HCT116 (cell line): ENCODE data around the gene APBA2. TPM values are rescaled to one million over a fixed set of nuclear protein-coding genes. Genes with fewer than 3 reads are reported as not detected.

Experiments used
- ATAC-seq: fragments of 200-7000 bp; cut with Tn5 transposase; 2 replicates; pipeline ENCODE4 v1.9.1; 2020; ENCODE audit warnings: mild to moderate bottlenecking, moderate library complexity
- BruUV-seq: library from RNA; stranded (reverse); fragments of 400-500 nt; replicated peaks from 2 replicates; lab custom pipeline; 2021; lab: Mats Ljungman, UMichigan
- CTCF ChIA-PET: fragments of 300-600 bp; sonication (Branson Sonifier 250); formaldehyde crosslinking; loops from one replicate; lab custom pipeline; 2021; ENCODE audit warnings: antibody characterized with exemption; lab: Charles Lee
- POLR2A ChIA-PET: fragments of 300-600, 350-600 bp; sonication (Branson Sonifier 250); formaldehyde crosslinking; loops from one replicate; lab custom pipeline; 2021; ENCODE audit warnings: antibody characterized with exemption; lab: Charles Lee
- RAD21 ChIA-PET, 2 experiments: fragments of 300-600 bp; sonication (Branson Sonifier 250); formaldehyde crosslinking; loops; one replicate each; lab custom pipeline; 2023; ENCODE audit warnings: low total read pairs in 2 of 2; ENCODE audit not compliant: uncharacterized antibody in 2 of 2, unreplicated experiment in 2 of 2, low non-redundant PET in 1 of 2; lab: Charles Lee
- DNase-seq: peaks from one replicate; pipeline ENCODE4 v3.0.0-alpha.2; 2010; ENCODE audit warnings: low read depth, low spot score
- H2AFZ ChIP-seq: fragments of 200-600 bp; shearing (Covaris generic), sonication (generic); 2 replicates; pipeline ENCODE4 v1.6.1; 2017; ENCODE audit warnings: low read depth, mixed run types, mixed read lengths, antibody characterized with exemption, low read length; ENCODE audit not compliant: poor library complexity, severe bottlenecking
- H3K27ac ChIP-seq: 2 replicates; pipeline ENCODE4 v1.5.1; 2012; ENCODE audit warnings: low read depth, low read length
- H3K27me3 ChIP-seq: fragments of 200-600 bp; sonication (generic); 2 replicates; pipeline ENCODE4 v1.6.1; 2016; ENCODE audit warnings: mixed run types, low read length, mixed read lengths; ENCODE audit not compliant: insufficient read depth
- H3K36me3 ChIP-seq, 2 experiments: fragments of 200-500 bp in 1 of 2; fragments of 200-600 bp in 1 of 2; sonication (Bioruptor generic) in 1 of 2; sonication (generic) in 1 of 2; 2 replicates each; pipeline versions ENCODE4 v1.5.1 to v1.6.1; 2014 to 2016; ENCODE audit warnings: low read length in 2 of 2, inconsistent platforms in 1 of 2, mixed read lengths in 1 of 2, mixed run types in 1 of 2; ENCODE audit not compliant: insufficient read depth in 2 of 2, control insufficient read depth in 1 of 2
- H3K4me1 ChIP-seq, 2 experiments: fragments of 200-600 bp in 1 of 2; sonication (generic) in 1 of 2; 2 replicates each; pipeline versions ENCODE4 v1.5.1 to v1.6.1; 2012 to 2017; ENCODE audit warnings: low read length in 2 of 2, inconsistent platforms in 1 of 2, mild to moderate bottlenecking in 1 of 2, mixed read lengths in 1 of 2, mixed run types in 1 of 2, moderate library complexity in 1 of 2; ENCODE audit not compliant: insufficient read depth in 2 of 2, control insufficient read depth in 1 of 2
- H3K4me2 ChIP-seq: fragments of 200-600 bp; sonication (generic); 2 replicates; pipeline ENCODE4 v1.6.1; 2017; ENCODE audit warnings: mixed run types, low read length, mixed read lengths
- H3K4me3 ChIP-seq, 2 experiments: fragments of 200-600 bp in 1 of 2; sonication (generic) in 1 of 2; replicated peaks in 1 of 2; 2 replicates each; pipeline ENCODE4 v1.5.1; 2011 to 2016; ENCODE audit warnings: low read length in 2 of 2, control low read depth in 1 of 2, low read depth in 1 of 2, mild to moderate bottlenecking in 1 of 2, mixed read lengths in 1 of 2, mixed run types in 1 of 2
- H3K79me2 ChIP-seq: fragments of 200-600 bp; sonication (generic); 2 replicates; pipeline ENCODE4 v1.6.1; 2017; ENCODE audit warnings: mild to moderate bottlenecking, mixed run types, low read length, moderate library complexity, mixed read lengths; ENCODE audit not compliant: insufficient read depth
- H3K9ac ChIP-seq: fragments of 200-600 bp; sonication (generic); 2 replicates; pipeline ENCODE4 v1.6.1; 2016; ENCODE audit warnings: low read length, mixed read lengths
- H3K9me2 ChIP-seq: fragments of 200-600 bp; sonication (generic), shearing (Covaris generic); 2 replicates; pipeline ENCODE4 v1.6.1; 2017; ENCODE audit warnings: mixed run types, mild to moderate bottlenecking, moderate library complexity; ENCODE audit not compliant: insufficient read depth
- H3K9me3 ChIP-seq, 2 experiments: fragments of 200-500 bp in 1 of 2; fragments of 200-600 bp in 1 of 2; sonication (Bioruptor generic) in 1 of 2; sonication (generic) in 1 of 2; 2 replicates each; pipeline ENCODE4 v1.6.1; 2014 to 2017; ENCODE audit warnings: low read length in 2 of 2, mixed read lengths in 2 of 2, inconsistent platforms in 1 of 2, low read depth in 1 of 2, mild to moderate bottlenecking in 1 of 2, mixed run types in 1 of 2, moderate library complexity in 1 of 2; ENCODE audit not compliant: control insufficient read depth in 1 of 2, insufficient read depth in 1 of 2
- H4K20me1 ChIP-seq: fragments of 200-600 bp; sonication (generic), shearing (Covaris generic); 2 replicates; pipeline ENCODE4 v1.6.1; 2017; ENCODE audit warnings: mixed run types, mild to moderate bottlenecking, moderate library complexity; ENCODE audit not compliant: insufficient read depth
- FOSL1 ChIP-seq: IDR thresholded peaks from 2 replicates; pipeline ENCODE4 v1.6.1; 2012; ENCODE audit warnings: low read depth
- JUND ChIP-seq: IDR thresholded peaks from 2 replicates; pipeline ENCODE4 v1.6.1; 2012
- SIN3A ChIP-seq: IDR thresholded peaks from 2 replicates; pipeline ENCODE4 v1.6.1; 2012; ENCODE audit warnings: low read depth
- SRF ChIP-seq: IDR thresholded peaks from 2 replicates; pipeline ENCODE4 v1.6.1; 2012; ENCODE audit warnings: low read depth
- intact Hi-C: fragments of 100-400 bp; cut with micrococcal nuclease; formaldehyde crosslinking; loops from 2 replicates; pipeline ENCODE4 v1.10.0; 2022
- total RNA-seq: library from RNA; stranded (reverse); gene quantifications from one replicate; pipeline ENCODE4 v1.2.1, GENCODE V29; 2021; ENCODE audit not compliant: unreplicated experiment
- TF ChIP-seq, protein P1 (sequence below), 3 experiments: fragments of 200-600 bp in 1 of 3; sonication (generic) in 1 of 3; IDR thresholded peaks in 2 of 3; conservative IDR thresholded peaks in 1 of 3; 2 replicates each; pipeline ENCODE4 v1.5.1; 2012 to 2017; ENCODE audit warnings: low read depth in 2 of 3, low read length in 2 of 3, antibody characterized with exemption in 1 of 3, borderline replicate concordance in 1 of 3, control low read depth in 1 of 3, mild to moderate bottlenecking in 1 of 3, mixed read lengths in 1 of 3, mixed run types in 1 of 3, moderate library complexity in 1 of 3; ENCODE audit not compliant: insufficient read depth in 1 of 3
- TF ChIP-seq, protein P2 (sequence below): IDR thresholded peaks from 2 replicates; pipeline ENCODE4 v1.6.1; 2011; ENCODE audit warnings: mild to moderate bottlenecking, low read length, moderate library complexity; ENCODE audit not compliant: insufficient replicate concordance; ENCODE audit errors: extremely low read depth
- TF ChIP-seq, protein P3 (sequence below): IDR thresholded peaks from 2 replicates; pipeline ENCODE4 v1.6.1; 2012; ENCODE audit warnings: low read depth

The APBA2 gene
- total RNA-seq, 1 experiment from 2014 or later: 0.47 TPM

DNA sequence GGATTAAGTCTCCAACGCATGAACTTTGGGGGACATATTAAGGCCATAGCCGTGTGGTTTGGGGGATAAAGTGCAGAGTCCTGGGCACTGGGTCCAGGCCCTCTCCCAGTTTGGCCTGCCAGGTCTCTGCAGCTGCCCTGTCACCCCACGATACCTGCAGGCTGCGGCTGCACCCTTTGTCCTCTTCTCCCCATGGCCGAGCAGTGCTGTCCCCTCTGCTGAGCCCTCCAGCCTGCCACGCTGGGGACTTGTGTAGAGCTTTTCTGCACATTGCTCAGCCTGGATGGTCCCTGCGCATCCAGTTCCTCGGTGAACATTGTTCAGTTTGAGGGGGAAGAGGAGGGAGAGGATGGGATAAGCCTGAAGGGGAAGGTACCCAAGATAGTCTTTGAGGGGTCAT lies 167.2 kb downstream of the APBA2 start:
- ATAC-seq (no peak), DNase-seq (no peak)
- Histone ChIP-seq H3K27ac (no peak overlapping the region), H3K27me3 (peaks cover 11% of the 10 kb centered on the region; the same call in 1 of the 2 replicates), H3K79me2 (no peaks in the 10 kb centered on the region), H3K4me1 (no peaks in the 10 kb centered on the region), H2AFZ (no peak overlapping the region), H3K9ac (no peak overlapping the region), H3K9me3 (no peaks in the 10 kb centered on the region), H3K4me2 (no peak overlapping the region), H4K20me1 (no peaks in the 10 kb centered on the region), H3K9me2 (no peaks in the 10 kb centered on the region), H3K4me3 (no peak overlapping the region), H3K36me3 (no peaks in the 10 kb centered on the region)
- no TSS peak for BruUV-seq
- TF ChIP-seq, protein P1, sequence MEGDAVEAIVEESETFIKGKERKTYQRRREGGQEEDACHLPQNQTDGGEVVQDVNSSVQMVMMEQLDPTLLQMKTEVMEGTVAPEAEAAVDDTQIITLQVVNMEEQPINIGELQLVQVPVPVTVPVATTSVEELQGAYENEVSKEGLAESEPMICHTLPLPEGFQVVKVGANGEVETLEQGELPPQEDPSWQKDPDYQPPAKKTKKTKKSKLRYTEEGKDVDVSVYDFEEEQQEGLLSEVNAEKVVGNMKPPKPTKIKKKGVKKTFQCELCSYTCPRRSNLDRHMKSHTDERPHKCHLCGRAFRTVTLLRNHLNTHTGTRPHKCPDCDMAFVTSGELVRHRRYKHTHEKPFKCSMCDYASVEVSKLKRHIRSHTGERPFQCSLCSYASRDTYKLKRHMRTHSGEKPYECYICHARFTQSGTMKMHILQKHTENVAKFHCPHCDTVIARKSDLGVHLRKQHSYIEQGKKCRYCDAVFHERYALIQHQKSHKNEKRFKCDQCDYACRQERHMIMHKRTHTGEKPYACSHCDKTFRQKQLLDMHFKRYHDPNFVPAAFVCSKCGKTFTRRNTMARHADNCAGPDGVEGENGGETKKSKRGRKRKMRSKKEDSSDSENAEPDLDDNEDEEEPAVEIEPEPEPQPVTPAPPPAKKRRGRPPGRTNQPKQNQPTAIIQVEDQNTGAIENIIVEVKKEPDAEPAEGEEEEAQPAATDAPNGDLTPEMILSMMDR (IDR thresholded peaks at IDR 0.05 in 2 of 3, conservative IDR thresholded peaks at IDR 0.05 in 1 of 3; ENCODE audit: borderline replicate concordance in 1 of 3, insufficient read depth in 1 of 3, low read depth in 2 of 3, low read length in 2 of 3): no peak
- TF ChIP-seq SRF: no peak
- TF ChIP-seq, protein P2, sequence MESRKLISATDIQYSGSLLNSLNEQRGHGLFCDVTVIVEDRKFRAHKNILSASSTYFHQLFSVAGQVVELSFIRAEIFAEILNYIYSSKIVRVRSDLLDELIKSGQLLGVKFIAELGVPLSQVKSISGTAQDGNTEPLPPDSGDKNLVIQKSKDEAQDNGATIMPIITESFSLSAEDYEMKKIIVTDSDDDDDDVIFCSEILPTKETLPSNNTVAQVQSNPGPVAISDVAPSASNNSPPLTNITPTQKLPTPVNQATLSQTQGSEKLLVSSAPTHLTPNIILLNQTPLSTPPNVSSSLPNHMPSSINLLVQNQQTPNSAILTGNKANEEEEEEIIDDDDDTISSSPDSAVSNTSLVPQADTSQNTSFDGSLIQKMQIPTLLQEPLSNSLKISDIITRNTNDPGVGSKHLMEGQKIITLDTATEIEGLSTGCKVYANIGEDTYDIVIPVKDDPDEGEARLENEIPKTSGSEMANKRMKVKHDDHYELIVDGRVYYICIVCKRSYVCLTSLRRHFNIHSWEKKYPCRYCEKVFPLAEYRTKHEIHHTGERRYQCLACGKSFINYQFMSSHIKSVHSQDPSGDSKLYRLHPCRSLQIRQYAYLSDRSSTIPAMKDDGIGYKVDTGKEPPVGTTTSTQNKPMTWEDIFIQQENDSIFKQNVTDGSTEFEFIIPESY: no peak
- TF ChIP-seq, protein P3, sequence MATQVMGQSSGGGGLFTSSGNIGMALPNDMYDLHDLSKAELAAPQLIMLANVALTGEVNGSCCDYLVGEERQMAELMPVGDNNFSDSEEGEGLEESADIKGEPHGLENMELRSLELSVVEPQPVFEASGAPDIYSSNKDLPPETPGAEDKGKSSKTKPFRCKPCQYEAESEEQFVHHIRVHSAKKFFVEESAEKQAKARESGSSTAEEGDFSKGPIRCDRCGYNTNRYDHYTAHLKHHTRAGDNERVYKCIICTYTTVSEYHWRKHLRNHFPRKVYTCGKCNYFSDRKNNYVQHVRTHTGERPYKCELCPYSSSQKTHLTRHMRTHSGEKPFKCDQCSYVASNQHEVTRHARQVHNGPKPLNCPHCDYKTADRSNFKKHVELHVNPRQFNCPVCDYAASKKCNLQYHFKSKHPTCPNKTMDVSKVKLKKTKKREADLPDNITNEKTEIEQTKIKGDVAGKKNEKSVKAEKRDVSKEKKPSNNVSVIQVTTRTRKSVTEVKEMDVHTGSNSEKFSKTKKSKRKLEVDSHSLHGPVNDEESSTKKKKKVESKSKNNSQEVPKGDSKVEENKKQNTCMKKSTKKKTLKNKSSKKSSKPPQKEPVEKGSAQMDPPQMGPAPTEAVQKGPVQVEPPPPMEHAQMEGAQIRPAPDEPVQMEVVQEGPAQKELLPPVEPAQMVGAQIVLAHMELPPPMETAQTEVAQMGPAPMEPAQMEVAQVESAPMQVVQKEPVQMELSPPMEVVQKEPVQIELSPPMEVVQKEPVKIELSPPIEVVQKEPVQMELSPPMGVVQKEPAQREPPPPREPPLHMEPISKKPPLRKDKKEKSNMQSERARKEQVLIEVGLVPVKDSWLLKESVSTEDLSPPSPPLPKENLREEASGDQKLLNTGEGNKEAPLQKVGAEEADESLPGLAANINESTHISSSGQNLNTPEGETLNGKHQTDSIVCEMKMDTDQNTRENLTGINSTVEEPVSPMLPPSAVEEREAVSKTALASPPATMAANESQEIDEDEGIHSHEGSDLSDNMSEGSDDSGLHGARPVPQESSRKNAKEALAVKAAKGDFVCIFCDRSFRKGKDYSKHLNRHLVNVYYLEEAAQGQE: no peak
- TF ChIP-seq FOSL1: no peak
- TF ChIP-seq JUND: no peak
- TF ChIP-seq SIN3A: no peak
- intact Hi-C loops: no loop called here
- ChIA-PET CTCF (no interaction called here), POLR2A (no interaction called here), RAD21 (no interaction called here)
